Raji (cell line): Measurements from ENCODE around the gene SOX18.

Experiments
- POLR2A ChIP-seq: IDR thresholded peaks from 2 replicates; pipeline ENCODE4 v1.6.1; 2011; ENCODE audit warnings: low read depth, low read length, control low read depth; ENCODE audit not compliant: insufficient read depth

The SOX18 gene

GRCh38 chr20:64029293-64030117, 19.9 kb downstream of the SOX18 start:
- no peak for TF ChIP-seq POLR2A

- TF ChIP-seq POLR2A = no peak
Observed at GRCh38 chr20:64027981-64028685, 21.3 kb downstream of the SOX18 start.

GRCh38 chr20:64025826-64026412, 23.5 kb downstream of the SOX18 start:
- no peak for TF ChIP-seq POLR2A

GRCh38 chr20:64025101-64025825, 24.2 kb downstream of the SOX18 start:
- TF ChIP-seq POLR2A = no peak

GRCh38 chr20:64024141-64024990, 25.1 kb downstream of the SOX18 start:
- TF ChIP-seq POLR2A = no peak

- no peak for TF ChIP-seq POLR2A
Observed at GRCh38 chr20:64023361-64024140, 25.9 kb downstream of the SOX18 start.

GRCh38 chr20:64022671-64023360, 26.6 kb downstream of the SOX18 start:
- no peak for TF ChIP-seq POLR2A

- no peak for TF ChIP-seq POLR2A
Observed at GRCh38 chr20:64021124-64021975, 28.1 kb downstream of the SOX18 start.

GRCh38 chr20:64015635-64016034, 33.8 kb downstream of the SOX18 start:
- no peak for TF ChIP-seq POLR2A

- TF ChIP-seq POLR2A = no peak
Observed at GRCh38 chr20:64011366-64011779, 38.1 kb downstream of the SOX18 start.

- no peak for TF ChIP-seq POLR2A
Observed at GRCh38 chr20:64010711-64011237, 38.7 kb downstream of the SOX18 start.

GRCh38 chr20:64009811-64010387, 39.5 kb downstream of the SOX18 start:
- no peak for TF ChIP-seq POLR2A
